K562 (cell line): ENCODE data around the gene MAP1LC3B2. TPM values are rescaled to one million over a fixed set of nuclear protein-coding genes. Genes with fewer than 3 reads are reported as not detected.

ENCODE experiments used
- ATF7 ChIP-seq: fragments of 450-650 bp; IDR thresholded peaks from 2 replicates; pipeline ENCODE4 v1.7.1; 2014; ENCODE audit warnings: mild to moderate bottlenecking, moderate library complexity
- ETV1 ChIP-seq: fragments of 450-650 bp; conservative IDR thresholded peaks from 2 replicates; pipeline ENCODE4 v1.6.1; 2016; ENCODE audit warnings: missing genetic modification characterization, control low read depth, low read depth, missing compliant biosample characterization
- EWSR1 ChIP-seq: fragments of 450-650 bp; IDR thresholded peaks from 2 replicates; pipeline ENCODE4 v1.6.1; 2018; ENCODE audit warnings: borderline replicate concordance, mild to moderate bottlenecking, low read depth, moderate library complexity; ENCODE audit not compliant: partially characterized antibody
- HBP1 ChIP-seq: fragments of 450-650 bp; formaldehyde crosslinking; IDR thresholded peaks from 2 replicates; pipeline ENCODE4 v1.4.0; 2022; ENCODE audit warnings: missing genetic modification characterization
- HMBOX1 ChIP-seq: sonication (generic); IDR thresholded peaks from 2 replicates; pipeline ENCODE4 v1.6.1; 2016
- HNRNPLL ChIP-seq: fragments of 200-400 bp; formaldehyde crosslinking; IDR thresholded peaks from 2 replicates; pipeline ENCODE4 v1.6.1; 2017; ENCODE audit warnings: low read length, low read depth, mild to moderate bottlenecking; ENCODE audit not compliant: poor library complexity, severe bottlenecking
- MAZ ChIP-seq, 2 experiments: fragments of 450-650 bp in 1 of 2; sonication (generic) in 1 of 2; formaldehyde crosslinking; IDR thresholded peaks in 1 of 2; conservative IDR thresholded peaks in 1 of 2; 2 replicates each; pipeline versions ENCODE4 v1.4.0 to v1.5.0; 2020; ENCODE audit warnings: mild to moderate bottlenecking in 1 of 2, missing genetic modification reagents in 1 of 2
- NEUROD1 ChIP-seq: fragments of 150-350 bp; IDR thresholded peaks from 2 replicates; pipeline ENCODE4 v1.6.1; 2014; ENCODE audit warnings: borderline replicate concordance, low read length, low read depth; ENCODE audit not compliant: partially characterized antibody
- PURB ChIP-seq: sonication (generic); formaldehyde crosslinking; IDR thresholded peaks from 2 replicates; pipeline ENCODE4 v1.9.0; 2021; ENCODE audit warnings: low read depth, mild to moderate bottlenecking, missing genetic modification reagents
- RREB1 ChIP-seq: fragments of 250-450 bp; sonication (Bioruptor Pico); IDR thresholded peaks from 2 replicates; pipeline ENCODE4 v1.4.0; 2020
- STAT6 ChIP-seq: sonication (generic); formaldehyde crosslinking; IDR thresholded peaks from 2 replicates; pipeline ENCODE4 v1.8.1; 2023; ENCODE audit warnings: mild to moderate bottlenecking, missing genetic modification reagents
- TAF9B ChIP-seq: fragments of 450-650 bp; IDR thresholded peaks from 2 replicates; pipeline ENCODE4 v1.6.1; 2018; ENCODE audit warnings: mild to moderate bottlenecking; ENCODE audit not compliant: partially characterized antibody
- ZNF444 ChIP-seq: fragments of 250-450 bp; sonication (Bioruptor Pico); IDR thresholded peaks from 2 replicates; pipeline ENCODE4 v1.4.0; 2020; ENCODE audit warnings: mild to moderate bottlenecking, moderate library complexity
- ZNF695 ChIP-seq: fragments of 450-650 bp; formaldehyde crosslinking; IDR thresholded peaks from 2 replicates; pipeline ENCODE4 v1.4.0; 2020; ENCODE audit warnings: mild to moderate bottlenecking, moderate library complexity
- polyA plus RNA-seq, 8 experiments: library from polyadenylated mRNA; depleted of rRNA in 4 of 8; stranded (reverse) in 5 of 8; unstranded in 3 of 8; fragments of >200 nt; fragmentation: Nextera tagmentation in 2 of 8; fragmentation: Illumina TruSeq in 1 of 8; extraction: Ambion mirVana in 2 of 8; extraction: Trizol in 1 of 8; gene quantifications; 2 replicates each; pipeline versions ENCODE4 v1.2.1 to v1.2.3, GENCODE V29; 2011 to 2014; ENCODE audit warnings: inconsistent platforms in 1 of 8, missing spikeins in 1 of 8
- total RNA-seq, 7 experiments: library from RNA; depleted of rRNA in 6 of 7; stranded (reverse); fragments of >200 nt in 6 of 7; fragmentation: Illumina TruSeq in 2 of 7; extraction: Trizol in 2 of 7; gene quantifications; 2 replicates each; pipeline versions ENCODE4 v1.2.1 to v1.2.3, GENCODE V29; 2011 to 2021; ENCODE audit warnings: low replicate concordance in 1 of 7

Gene MAP1LC3B2
- total and polyA plus RNA-seq, 9 of the 15 experiments (the other 6 are each of a cell fraction or from before 2014, with no cell fraction given), result 0.53 to 2.8 (median 0.76) TPM; not detected in 2

- TF ChIP-seq RREB1 (CRISPR knock-in tag) (no peak), STAT6 (CRISPR knock-in tag) (no peak), PURB (CRISPR knock-in tag) (no peak), ETV1 (tag) (peak; percentile 88), HMBOX1 (no peak), TAF9B (peak; percentile 41), ATF7 (peak; percentile 94), HNRNPLL (no peak), ZNF695 (CRISPR knock-in tag) (no peak), ZNF444 (CRISPR knock-in tag) (no peak), EWSR1 (no peak), HBP1 (CRISPR knock-in tag) (peak; percentile 65; the same call in 1 of the 2 replicates), MAZ (CRISPR knock-in tag; conservative IDR thresholded peaks at IDR 0.05 in 1 of 2, IDR thresholded peaks at IDR 0.05 in 1 of 2) (peak in 1 of 2 experiments; percentile 3; a peak in 2 of 4 replicates), NEUROD1 (peak; percentile 27)
Measured at GRCh38 chr12:116551952-116552772, 7.0 kb upstream of the MAP1LC3B2 start (continued).
